RWPE2 (cell line): ENCODE results near the gene PGBD5.

ENCODE experiments used
- ATAC-seq: fragments of 200-7000 bp; cut with Tn5 transposase; 3 replicates; pipeline ENCODE4 v1.9.1; 2021; ENCODE audit warnings: low read depth
- DNase-seq: peaks from one replicate; pipeline ENCODE4 v3.0.0-alpha.2; 2020; ENCODE audit warnings: low spot score
- H3K27ac ChIP-seq: fragments of 450-650 bp; 2 replicates; pipeline ENCODE4 v1.5.1; 2017; ENCODE audit warnings: mild to moderate bottlenecking; ENCODE audit not compliant: poor library complexity, severe bottlenecking
- H3K27me3 ChIP-seq: fragments of 250-450 bp; sonication (Bioruptor Pico); 2 replicates; pipeline ENCODE4 v1.5.1; 2021; ENCODE audit warnings: mild to moderate bottlenecking, moderate library complexity; ENCODE audit not compliant: insufficient read depth, poor library complexity, severe bottlenecking
- H3K36me3 ChIP-seq: fragments of 250-450 bp; sonication (Bioruptor Pico); 2 replicates; pipeline ENCODE4 v1.5.1; 2020; ENCODE audit warnings: low read depth, mild to moderate bottlenecking, moderate library complexity
- H3K4me1 ChIP-seq: fragments of 250-450 bp; sonication (Bioruptor Pico); 2 replicates; pipeline ENCODE4 v1.5.1; 2021; ENCODE audit warnings: mild to moderate bottlenecking, moderate library complexity; ENCODE audit not compliant: insufficient read depth, poor library complexity, severe bottlenecking
- H3K4me3 ChIP-seq: fragments of 250-450 bp; sonication (Bioruptor Pico); 2 replicates; pipeline ENCODE4 v1.5.1; 2021; ENCODE audit warnings: mild to moderate bottlenecking, moderate library complexity; ENCODE audit not compliant: severe bottlenecking
- H3K9me3 ChIP-seq: fragments of 250-450 bp; sonication (Bioruptor Pico); 2 replicates; pipeline ENCODE4 v1.5.1; 2021; ENCODE audit warnings: mild to moderate bottlenecking, moderate library complexity; ENCODE audit not compliant: severe bottlenecking
- TF ChIP-seq, protein P1 (sequence below): fragments of 450-650 bp; IDR thresholded peaks from one replicate; pipeline ENCODE4 v1.5.1; 2017; ENCODE audit warnings: mild to moderate bottlenecking, moderate library complexity; ENCODE audit not compliant: poor library complexity, severe bottlenecking

Gene PGBD5

DNA sequence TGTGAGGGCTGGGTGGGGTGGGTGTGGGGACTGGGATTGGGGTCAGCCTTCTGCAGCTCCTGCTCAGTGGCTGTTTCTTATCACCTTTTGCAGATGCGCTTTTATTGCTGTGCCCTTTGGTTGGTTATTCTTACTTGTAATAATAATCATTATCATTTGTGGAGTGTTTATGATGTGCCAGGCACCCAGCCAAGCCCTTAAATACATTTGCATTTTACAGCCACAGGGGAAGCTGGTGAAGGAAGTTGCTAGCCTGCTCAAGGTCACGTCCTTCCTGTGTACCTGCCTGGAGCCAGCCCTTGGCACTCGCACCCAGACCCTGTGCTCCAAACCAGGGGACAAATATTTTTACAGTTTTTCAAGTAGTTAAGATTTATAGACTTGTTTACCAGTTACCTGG is 144.0 kb downstream of the PGBD5 start:
- ATAC-seq (no peak), DNase-seq (no peak)
- H3K4me3 ChIP-seq, result no peak overlapping the region
- no peaks in the 10 kb centered on the region for H3K4me1 ChIP-seq
- H3K36me3 ChIP-seq, result no peaks in the 10 kb centered on the region
- TF ChIP-seq, protein P1, sequence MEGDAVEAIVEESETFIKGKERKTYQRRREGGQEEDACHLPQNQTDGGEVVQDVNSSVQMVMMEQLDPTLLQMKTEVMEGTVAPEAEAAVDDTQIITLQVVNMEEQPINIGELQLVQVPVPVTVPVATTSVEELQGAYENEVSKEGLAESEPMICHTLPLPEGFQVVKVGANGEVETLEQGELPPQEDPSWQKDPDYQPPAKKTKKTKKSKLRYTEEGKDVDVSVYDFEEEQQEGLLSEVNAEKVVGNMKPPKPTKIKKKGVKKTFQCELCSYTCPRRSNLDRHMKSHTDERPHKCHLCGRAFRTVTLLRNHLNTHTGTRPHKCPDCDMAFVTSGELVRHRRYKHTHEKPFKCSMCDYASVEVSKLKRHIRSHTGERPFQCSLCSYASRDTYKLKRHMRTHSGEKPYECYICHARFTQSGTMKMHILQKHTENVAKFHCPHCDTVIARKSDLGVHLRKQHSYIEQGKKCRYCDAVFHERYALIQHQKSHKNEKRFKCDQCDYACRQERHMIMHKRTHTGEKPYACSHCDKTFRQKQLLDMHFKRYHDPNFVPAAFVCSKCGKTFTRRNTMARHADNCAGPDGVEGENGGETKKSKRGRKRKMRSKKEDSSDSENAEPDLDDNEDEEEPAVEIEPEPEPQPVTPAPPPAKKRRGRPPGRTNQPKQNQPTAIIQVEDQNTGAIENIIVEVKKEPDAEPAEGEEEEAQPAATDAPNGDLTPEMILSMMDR, result no peak
- H3K9me3 ChIP-seq, result no peaks in the 10 kb centered on the region
- H3K27ac ChIP-seq, result no peak overlapping the region
- no peaks in the 10 kb centered on the region for H3K27me3 ChIP-seq

DNA sequence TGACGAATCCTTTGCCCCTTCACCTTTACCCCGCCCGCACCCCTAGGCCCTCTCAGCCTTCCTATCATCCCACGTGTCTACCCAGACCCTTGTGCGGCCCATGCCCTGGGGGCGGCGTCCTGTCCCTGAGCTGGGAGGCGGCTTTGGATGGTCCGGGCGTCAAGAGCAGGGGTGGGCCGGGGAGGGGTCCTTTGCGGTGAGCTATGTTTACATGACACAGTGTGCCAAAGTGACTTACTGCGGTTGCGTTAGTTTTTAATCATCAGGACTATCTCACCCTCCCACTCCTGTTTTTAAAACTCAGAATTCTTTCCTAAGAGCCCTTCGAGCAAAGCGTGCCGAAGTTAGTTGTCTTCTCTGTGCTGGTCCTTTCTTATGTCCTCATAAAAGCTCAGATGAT is 144.6 kb downstream of the PGBD5 start:
- DNase-seq (no peak), ATAC-seq (no peak)
- TF ChIP-seq, protein P1, result no peak
- H3K27me3 ChIP-seq, result no peaks in the 10 kb centered on the region
- no peak overlapping the region for H3K27ac ChIP-seq
- no peaks in the 10 kb centered on the region for H3K36me3 ChIP-seq
- no peaks in the 10 kb centered on the region for H3K4me1 ChIP-seq
- H3K9me3 ChIP-seq, result no peaks in the 10 kb centered on the region
- H3K4me3 ChIP-seq, result no peak overlapping the region

DNA sequence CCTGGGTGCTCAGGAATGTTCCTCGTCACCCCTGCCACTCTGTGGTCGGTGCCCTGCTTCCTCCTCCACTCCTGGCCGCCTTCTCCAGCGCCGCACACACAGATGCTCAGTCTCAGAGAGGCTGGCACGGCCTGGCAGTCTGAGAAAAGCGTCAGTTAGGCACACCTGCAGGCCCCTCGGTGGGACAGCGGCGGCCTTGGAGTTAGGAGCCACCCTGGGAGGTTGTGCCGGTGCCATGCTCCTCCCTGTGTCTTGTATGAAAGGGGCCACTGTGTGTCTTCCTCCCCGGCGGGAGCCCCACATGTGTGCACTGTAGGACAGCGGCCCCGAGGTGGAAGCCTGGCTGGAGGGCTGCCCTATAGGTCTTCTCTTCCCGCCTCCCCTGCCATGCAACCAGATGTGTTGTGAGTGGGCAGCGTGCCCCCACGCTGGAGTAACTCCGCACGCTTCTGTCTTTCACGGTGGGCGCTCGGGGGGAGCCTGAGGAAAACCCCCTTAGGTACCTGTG is 145.2 kb downstream of the PGBD5 start:
- TF ChIP-seq, protein P1, result no peak
- no peak overlapping the region for H3K27ac ChIP-seq
- no peak overlapping the region for H3K4me3 ChIP-seq
- no peaks in the 10 kb centered on the region for H3K27me3 ChIP-seq
- DNase-seq (no peak), ATAC-seq (no peak)
- no peaks in the 10 kb centered on the region for H3K9me3 ChIP-seq
- no peaks in the 10 kb centered on the region for H3K4me1 ChIP-seq
- H3K36me3 ChIP-seq, result no peaks in the 10 kb centered on the region

DNA sequence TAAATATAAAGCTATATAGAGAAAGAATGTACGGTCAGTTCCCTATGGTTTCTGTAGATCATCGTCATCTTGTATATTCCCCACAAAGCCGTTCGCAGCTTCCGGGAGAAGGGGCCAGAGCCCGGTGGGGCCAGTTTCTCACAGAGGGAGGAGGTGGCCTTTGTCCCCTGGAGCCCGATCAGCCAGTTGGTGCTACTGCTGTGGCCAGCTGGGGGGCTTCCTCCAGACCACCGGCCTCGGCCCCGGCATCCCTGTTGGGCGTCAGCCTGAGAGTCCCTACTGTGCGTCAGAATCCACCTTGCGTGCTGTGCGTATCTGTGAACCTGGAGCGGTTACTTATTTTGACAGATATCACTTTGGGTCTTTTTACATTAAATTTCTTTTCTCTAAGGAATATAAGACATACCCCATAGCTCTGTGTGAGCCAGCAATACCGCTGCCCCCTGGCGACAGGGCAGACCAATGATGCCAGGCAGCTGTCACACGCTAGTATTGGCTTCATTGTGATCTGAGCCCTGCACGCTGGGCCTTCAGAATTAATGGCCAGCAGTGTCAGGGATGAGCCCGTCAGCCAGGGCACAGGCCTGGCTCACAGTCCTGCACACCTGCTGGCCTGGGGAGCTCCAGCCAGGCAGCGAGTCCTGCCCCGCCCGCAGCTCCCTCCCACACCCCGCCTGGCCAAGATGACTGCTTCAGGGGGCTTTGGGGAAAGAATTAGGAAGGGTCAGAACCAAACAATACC is 145.9 kb downstream of the PGBD5 start:
- Histone ChIP-seq H3K36me3 (peaks cover 4% of the 10 kb centered on the region), H3K27ac (no peak overlapping the region), H3K9me3 (no peaks in the 10 kb centered on the region), H3K4me3 (no peak overlapping the region), H3K27me3 (no peaks in the 10 kb centered on the region), H3K4me1 (no peaks in the 10 kb centered on the region)
- DNase-seq, result no peak
- ATAC-seq, result no peak
- TF ChIP-seq, protein P1, result no peak

DNA sequence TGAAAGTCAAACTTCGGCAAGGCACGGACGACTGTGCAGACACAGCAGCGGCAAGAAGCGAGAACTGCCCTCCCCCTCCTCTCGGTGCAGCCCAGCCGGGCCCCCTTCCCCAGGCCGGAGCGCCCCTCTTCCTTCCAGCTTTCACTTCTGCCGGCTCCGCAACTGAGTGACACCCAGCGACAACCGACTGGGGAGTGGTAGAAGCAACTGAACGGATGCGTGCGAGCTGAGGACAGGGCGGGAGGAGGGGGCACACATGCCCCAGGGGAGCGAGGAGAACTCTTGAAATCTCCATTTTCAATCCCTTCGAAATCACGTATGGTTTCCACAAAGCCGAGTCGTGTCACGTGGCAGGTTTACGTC is 146.6 kb downstream of the PGBD5 start:
- Histone ChIP-seq H3K27ac (no peak overlapping the region), H3K4me3 (no peak overlapping the region), H3K36me3 (peaks cover 10% of the 10 kb centered on the region), H3K4me1 (no peaks in the 10 kb centered on the region), H3K9me3 (no peaks in the 10 kb centered on the region), H3K27me3 (no peaks in the 10 kb centered on the region)
- TF ChIP-seq, protein P1, result no peak
- DNase-seq (no peak), ATAC-seq (no peak)
